MM.1S (cell line): ENCODE data around the gene KCNQ2.

ENCODE experiments used
- DNase-seq: peaks from one replicate; pipeline ENCODE4 v3.0.0-alpha.2; 2015
- H2AFZ ChIP-seq: fragments of 300-600 bp; sonication (generic); 2 replicates; pipeline ENCODE4 v1.6.0; 2016; ENCODE audit warnings: antibody characterized with exemption, low read length
- H3F3A ChIP-seq: fragments of 300-600 bp; sonication (generic); 2 replicates; pipeline ENCODE4 v1.6.1; 2016; ENCODE audit warnings: mild to moderate bottlenecking, antibody characterized with exemption, low read length, moderate library complexity, mixed read lengths; ENCODE audit not compliant: insufficient read depth
- H3K27ac ChIP-seq: fragments of 300-600 bp; sonication (generic); 2 replicates; pipeline ENCODE4 v1.5.1; 2016; ENCODE audit warnings: mild to moderate bottlenecking, low read length
- H3K27me3 ChIP-seq: fragments of 300-600 bp; sonication (generic); replicated peaks from 2 replicates; pipeline ENCODE4 v1.6.0; 2016; ENCODE audit warnings: low read length; ENCODE audit not compliant: insufficient read depth
- H3K36me3 ChIP-seq: fragments of 300-600 bp; sonication (generic); replicated peaks from 2 replicates; pipeline ENCODE4 v1.6.1; 2016; ENCODE audit warnings: mild to moderate bottlenecking, low read length, mixed read lengths; ENCODE audit not compliant: insufficient read depth
- H3K4me1 ChIP-seq: fragments of 300-600 bp; sonication (generic); 2 replicates; pipeline ENCODE4 v1.6.1; 2016; ENCODE audit warnings: low read length, mixed read lengths
- H3K4me2 ChIP-seq: fragments of 300-600 bp; sonication (generic); 2 replicates; pipeline ENCODE4 v1.6.0; 2016; ENCODE audit warnings: low read depth, low read length
- H3K4me3 ChIP-seq: fragments of 300-600 bp; sonication (generic); 2 replicates; pipeline ENCODE4 v1.5.1; 2016; ENCODE audit warnings: low read length, mixed read lengths
- H3K79me2 ChIP-seq: fragments of 300-600 bp; sonication (generic); 2 replicates; pipeline ENCODE4 v1.6.1; 2016; ENCODE audit warnings: mixed run types, low read length, mixed read lengths
- H3K9ac ChIP-seq: fragments of 300-600 bp; sonication (generic); 2 replicates; pipeline ENCODE4 v1.6.1; 2016; ENCODE audit warnings: low read length, mixed read lengths
- H3K9me2 ChIP-seq: fragments of 300-600 bp; sonication (generic); replicated peaks from 2 replicates; pipeline ENCODE4 v1.6.1; 2016; ENCODE audit warnings: mild to moderate bottlenecking, low read length, mixed read lengths; ENCODE audit not compliant: insufficient read depth
- H3K9me3 ChIP-seq: fragments of 300-600 bp; sonication (generic); replicated peaks from 2 replicates; pipeline ENCODE4 v1.6.1; 2016; ENCODE audit warnings: mild to moderate bottlenecking, low read length, mixed read lengths; ENCODE audit not compliant: insufficient read depth
- H4K20me1 ChIP-seq: fragments of 300-600 bp; sonication (generic); 2 replicates; pipeline ENCODE4 v1.6.1; 2016; ENCODE audit warnings: mild to moderate bottlenecking, low read length, moderate library complexity, mixed read lengths; ENCODE audit not compliant: insufficient read depth
- CTCF ChIP-seq: fragments of 300-600 bp; sonication (generic); IDR thresholded peaks from 2 replicates; pipeline ENCODE4 v1.5.1; 2016; ENCODE audit warnings: antibody characterized with exemption, low read length, mixed read lengths
- EZH2 ChIP-seq: fragments of 300-600 bp; sonication (generic); optimal IDR thresholded peaks from 2 replicates; pipeline ENCODE3; 2017; ENCODE audit warnings: low read depth, mild to moderate bottlenecking, antibody characterized with exemption, low read length, mixed read lengths
- EZH2phosphoT487 ChIP-seq: fragments of 300-600 bp; sonication (generic); IDR thresholded peaks from 2 replicates; pipeline ENCODE4 v1.6.1; 2018; ENCODE audit warnings: antibody characterized with exemption, low read length

The KCNQ2 gene

GRCh38 chr20:63429992-63430391, 42.5 kb downstream of the KCNQ2 start:
- no peaks in the 10 kb centered on the region for H3K9me2 ChIP-seq
- H3K27me3 ChIP-seq, result peaks cover 72% of the 10 kb centered on the region
- H3K4me1 ChIP-seq, result no peaks in the 10 kb centered on the region
- no peaks in the 10 kb centered on the region for H4K20me1 ChIP-seq
- no peaks in the 10 kb centered on the region for H3K36me3 ChIP-seq
- no peak overlapping the region for H3K4me2 ChIP-seq
- H3F3A ChIP-seq, result no peaks in the 10 kb centered on the region
- no peak overlapping the region for H2AFZ ChIP-seq
- DNase-seq, result no peak
- H3K27ac ChIP-seq, result no peak overlapping the region
- no peak overlapping the region for H3K9ac ChIP-seq
- H3K4me3 ChIP-seq, result no peak overlapping the region
- H3K79me2 ChIP-seq, result no peaks in the 10 kb centered on the region
- TF ChIP-seq CTCF (no peak), EZH2 (no peak), EZH2phosphoT487 (no peak)
- no peaks in the 10 kb centered on the region for H3K9me3 ChIP-seq

GRCh38 chr20:63428906-63429575, 43.4 kb downstream of the KCNQ2 start:
- Histone ChIP-seq H3K4me3 (no peak overlapping the region), H3K9me2 (no peaks in the 10 kb centered on the region), H3K36me3 (no peaks in the 10 kb centered on the region), H3K79me2 (no peaks in the 10 kb centered on the region), H3K27ac (no peak overlapping the region), H3K4me1 (no peaks in the 10 kb centered on the region), H4K20me1 (no peaks in the 10 kb centered on the region), H3F3A (no peaks in the 10 kb centered on the region), H3K4me2 (no peak overlapping the region), H3K27me3 (peaks cover 73% of the 10 kb centered on the region), H3K9ac (no peak overlapping the region), H2AFZ (no peak overlapping the region), H3K9me3 (no peaks in the 10 kb centered on the region)
- DNase-seq, result no peak
- no peak for TF ChIP-seq EZH2
- no peak for TF ChIP-seq CTCF

- Histone ChIP-seq H3K36me3 (no peaks in the 10 kb centered on the region), H4K20me1 (no peaks in the 10 kb centered on the region), H3K9me3 (no peaks in the 10 kb centered on the region), H2AFZ (no peak overlapping the region), H3K79me2 (no peaks in the 10 kb centered on the region), H3K27me3 (peaks cover 80% of the 10 kb centered on the region), H3K4me1 (no peaks in the 10 kb centered on the region), H3K4me3 (no peak overlapping the region), H3F3A (no peaks in the 10 kb centered on the region), H3K27ac (no peak overlapping the region), H3K4me2 (no peak overlapping the region), H3K9me2 (no peaks in the 10 kb centered on the region), H3K9ac (no peak overlapping the region)
- TF ChIP-seq CTCF (no peak), EZH2 (no peak), EZH2phosphoT487 (no peak)
- DNase-seq, result no peak
Measured at GRCh38 chr20:63427724-63428330, 44.6 kb downstream of the KCNQ2 start.
